Liver (tissue), 3 donors: ENCODE data around the gene VAMP4.

Experiments
- HNF4G ChIP-seq: IDR thresholded peaks from 2 replicates; pipeline ENCODE4 v1.6.1; 2016; ENCODE audit warnings: antibody characterized with exemption
- RAD21 ChIP-seq, 2 donors: IDR thresholded peaks; 2 replicates each; pipeline ENCODE4 v1.6.1; 2016; ENCODE audit warnings: antibody characterized with exemption in 2 of 2, mild to moderate bottlenecking in 2 of 2
- TF ChIP-seq, protein P1 (sequence below): fragments of 150-350 bp; IDR thresholded peaks from 2 replicates; pipeline ENCODE4 v1.5.1; 2017; ENCODE audit warnings: improper control_type of control experiment, low read depth, low read length; ENCODE audit not compliant: missing input control
- TF ChIP-seq, protein P2 (sequence below): IDR thresholded peaks from 2 replicates; pipeline ENCODE4 v1.6.1; 2016; ENCODE audit warnings: antibody characterized with exemption
- donor health status: healthy.
- donor health status: healthy.

GRCh38 chr1:171772312-171772711 lies 30.4 kb upstream of the VAMP4 start:
- TF ChIP-seq RAD21 (IDR thresholded peaks at IDR 0.05), result no peak
- TF ChIP-seq, protein P1, sequence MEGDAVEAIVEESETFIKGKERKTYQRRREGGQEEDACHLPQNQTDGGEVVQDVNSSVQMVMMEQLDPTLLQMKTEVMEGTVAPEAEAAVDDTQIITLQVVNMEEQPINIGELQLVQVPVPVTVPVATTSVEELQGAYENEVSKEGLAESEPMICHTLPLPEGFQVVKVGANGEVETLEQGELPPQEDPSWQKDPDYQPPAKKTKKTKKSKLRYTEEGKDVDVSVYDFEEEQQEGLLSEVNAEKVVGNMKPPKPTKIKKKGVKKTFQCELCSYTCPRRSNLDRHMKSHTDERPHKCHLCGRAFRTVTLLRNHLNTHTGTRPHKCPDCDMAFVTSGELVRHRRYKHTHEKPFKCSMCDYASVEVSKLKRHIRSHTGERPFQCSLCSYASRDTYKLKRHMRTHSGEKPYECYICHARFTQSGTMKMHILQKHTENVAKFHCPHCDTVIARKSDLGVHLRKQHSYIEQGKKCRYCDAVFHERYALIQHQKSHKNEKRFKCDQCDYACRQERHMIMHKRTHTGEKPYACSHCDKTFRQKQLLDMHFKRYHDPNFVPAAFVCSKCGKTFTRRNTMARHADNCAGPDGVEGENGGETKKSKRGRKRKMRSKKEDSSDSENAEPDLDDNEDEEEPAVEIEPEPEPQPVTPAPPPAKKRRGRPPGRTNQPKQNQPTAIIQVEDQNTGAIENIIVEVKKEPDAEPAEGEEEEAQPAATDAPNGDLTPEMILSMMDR, result no peak
- TF ChIP-seq HNF4G, result no peak
- TF ChIP-seq, protein P2, sequence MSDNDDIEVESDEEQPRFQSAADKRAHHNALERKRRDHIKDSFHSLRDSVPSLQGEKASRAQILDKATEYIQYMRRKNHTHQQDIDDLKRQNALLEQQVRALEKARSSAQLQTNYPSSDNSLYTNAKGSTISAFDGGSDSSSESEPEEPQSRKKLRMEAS, result no peak
